Measurements from ENCODE around the gene ZKSCAN5. TPM values are rescaled to one million over a fixed set of nuclear protein-coding genes. Genes with fewer than 3 reads are reported as not detected.
A peak's percentile ranks its signal among the peaks of the same experiment; 100 is the strongest.

ZKSCAN5 gene
- total RNA-seq (1 to 10 TPM; 8.4 TPM), polyA plus RNA-seq (5.0 TPM)

DNA sequence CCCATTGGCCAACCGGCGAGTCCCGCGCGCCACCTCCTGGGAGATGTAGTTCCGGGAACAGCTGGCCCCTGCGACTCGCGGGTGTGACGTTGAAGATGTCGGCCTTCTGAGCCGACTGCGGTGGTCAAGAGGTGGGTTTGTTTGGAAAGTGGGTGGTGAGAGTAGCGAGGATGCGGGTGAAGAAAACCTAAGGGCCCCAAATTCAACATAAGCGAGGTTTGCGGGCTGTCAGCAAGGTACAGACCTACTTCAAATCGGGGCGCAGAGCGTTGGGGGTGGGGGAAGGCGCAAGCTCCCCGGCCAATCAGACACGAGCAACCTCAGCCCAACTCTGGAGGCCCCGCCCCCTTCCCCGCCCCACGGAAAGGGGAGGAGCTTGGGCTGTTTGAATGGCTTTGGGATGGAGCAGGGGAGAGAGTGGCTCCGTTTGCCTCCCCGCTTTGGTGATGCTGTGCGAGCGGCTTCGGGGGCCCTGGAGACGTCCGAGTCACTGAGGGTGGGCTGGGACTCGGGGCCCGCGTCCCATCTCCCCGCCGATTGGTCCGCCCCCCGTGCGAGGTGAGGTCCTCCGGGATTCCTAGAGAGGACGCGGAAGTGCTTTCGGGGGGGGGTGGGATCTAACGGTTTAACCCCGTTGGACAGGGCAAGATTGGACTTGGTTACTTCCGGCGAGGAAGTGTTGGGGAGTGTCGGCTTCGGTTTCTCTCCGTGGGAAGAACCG is at the start of gene ZKSCAN5:
Gene ZKSCAN5 (plus strand): TSS at position 60 of the 721 bp plus-strand sequence. CDS start 1,383 bp downstream, outside the sequence.
- Mint-ChIP-seq H3K4me3 (peak within 1 kb of the TSS; percentile 94 to 100 (median 97)), H3K36me3 (peaks cover 0 to 18% (median 0%) of the 10 kb centered on the region in 3 donors), H3K9me3 (no peaks in the 10 kb centered on the region), H3K27ac (peak within 1 kb of the TSS; percentile 92 to 100 (median 99)), H3K4me1 (peaks cover 23 to 49% (median 38%) of the 10 kb centered on the region in 3 donors), H3K27me3 (peaks cover 0 to 3% of the 10 kb centered on the region in 2 donors)
- DNase-seq = peak; percentile 95 to 98 (median 97)
- Histone ChIP-seq H3K36me3 (ENCODE audit: insufficient read depth, low read length) (no peaks in the 10 kb centered on the region), H3K27ac (ENCODE audit: low read depth, low read length) (peak within 1 kb of the TSS; percentile 75), H3K4me1 (ENCODE audit: insufficient read depth, low read length) (peaks cover 26% of the 10 kb centered on the region), H3K4me3 (ENCODE audit: low read length) (peak within 1 kb of the TSS; percentile 94), H3K9me3 (ENCODE audit: low read length) (no peaks in the 10 kb centered on the region), H3K27me3 (ENCODE audit: insufficient read depth, low read length, poor library complexity, severe bottlenecking) (no peaks in the 10 kb centered on the region)
- ChIA-PET CTCF (interaction anchor here (0.7 to 2.0 kb wide), 8 partner anchors 9 to 96 kb away, joined by 3 to 6 read pairs (median 3); partner anchors contain the start of genes ATP5MF, BUD31, PDAP1 and ZNF655), POLR2A (interaction anchor here (0.5 to 3.3 kb wide), 14 partner anchors 9 to 1081 kb away, joined by 3 to 34 read pairs (median 6); partner anchors contain the start of genes ATP5MF, BUD31, CPSF4 and FAM200A)

DNA sequence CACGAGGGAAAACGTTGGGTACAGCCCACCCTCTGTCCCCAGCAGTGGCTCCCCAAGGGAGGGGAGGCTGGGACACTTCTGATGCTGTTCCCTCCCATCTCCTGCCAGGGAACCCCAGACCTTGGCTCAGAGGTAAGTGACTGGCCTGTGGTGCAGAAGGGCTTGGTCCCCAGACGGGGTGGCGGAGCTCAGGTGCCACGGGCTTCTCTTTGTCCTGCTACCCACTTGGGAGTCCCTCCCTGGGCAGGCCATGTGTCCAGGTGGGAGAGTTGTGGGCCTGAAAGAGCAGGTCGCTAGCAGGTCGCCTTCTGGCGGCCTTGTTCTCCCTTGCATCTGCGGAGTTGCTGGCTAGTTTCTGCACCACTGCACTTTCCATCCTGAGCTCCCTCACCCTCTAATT is 48.6 kb upstream of the ZKSCAN5 start:
- Histone ChIP-seq H3K4me1 (ENCODE audit: insufficient read depth, low read length) (no peaks in the 10 kb centered on the region), H3K9me3 (ENCODE audit: low read length) (no peaks in the 10 kb centered on the region), H3K36me3 (ENCODE audit: insufficient read depth, low read length) (peaks cover 35% of the 10 kb centered on the region), H3K4me3 (ENCODE audit: low read length) (no peak overlapping the region), H3K27me3 (ENCODE audit: insufficient read depth, low read length, poor library complexity, severe bottlenecking) (no peaks in the 10 kb centered on the region), H3K27ac (ENCODE audit: low read depth, low read length) (no peak overlapping the region)
- peaks cover 0 to 90% (median 0%) of the 10 kb centered on the region in 3 donors for H3K36me3 Mint-ChIP-seq
- no peaks in the 10 kb centered on the region for H3K9me3 Mint-ChIP-seq
- CTCF ChIA-PET = no interaction called here
- POLR2A ChIA-PET = interaction anchor here (0.9 kb wide), 1 partner anchor 10 kb away, joined by 3 read pairs; no protein-coding TSS in a partner anchor
- peaks cover 11 to 22% (median 14%) of the 10 kb centered on the region in 3 donors for H3K4me1 Mint-ChIP-seq
- no peak overlapping the region for H3K4me3 Mint-ChIP-seq
- DNase-seq = no peak
- no peaks in the 10 kb centered on the region for H3K27me3 Mint-ChIP-seq
- peak overlapping the region in 1 of 8 donors; percentile 79 for H3K27ac Mint-ChIP-seq

DNA sequence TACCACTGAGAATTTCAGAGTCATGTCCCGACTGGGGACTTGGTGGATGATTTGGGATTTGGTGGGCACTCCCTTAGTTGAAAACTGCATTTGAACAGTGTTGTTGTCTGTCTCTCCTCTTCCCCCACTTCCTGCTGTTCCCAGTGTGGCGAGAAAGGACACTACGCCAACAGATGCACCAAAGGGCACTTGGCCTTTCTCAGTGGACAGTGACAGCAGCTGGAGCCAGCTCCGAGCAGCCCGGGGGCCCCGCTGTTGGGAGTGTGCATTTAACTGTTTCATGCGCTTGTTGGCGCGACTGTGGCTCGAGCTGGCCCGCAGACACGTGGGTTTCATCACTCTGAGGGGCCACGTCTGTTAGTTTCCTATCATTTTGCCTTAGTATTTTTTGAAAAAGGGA is 48.2 kb upstream of the ZKSCAN5 start:
- H3K27me3 ChIP-seq (ENCODE audit: insufficient read depth, low read length, poor library complexity, severe bottlenecking) = no peaks in the 10 kb centered on the region
- no peaks in the 10 kb centered on the region for H3K9me3 Mint-ChIP-seq
- H3K4me3 ChIP-seq (ENCODE audit: low read length) = no peak overlapping the region
- peaks cover 0 to 88% (median 0%) of the 10 kb centered on the region in 3 donors for H3K36me3 Mint-ChIP-seq
- H3K27ac Mint-ChIP-seq = peak overlapping the region in 1 of 8 donors; percentile 32
- no peaks in the 10 kb centered on the region for H3K4me1 ChIP-seq (ENCODE audit: insufficient read depth, low read length)
- H3K27ac ChIP-seq (ENCODE audit: low read depth, low read length) = no peak overlapping the region
- H3K4me3 Mint-ChIP-seq = no peak overlapping the region
- POLR2A ChIA-PET = no interaction called here
- CTCF ChIA-PET = no interaction called here
- H3K9me3 ChIP-seq (ENCODE audit: low read length) = no peaks in the 10 kb centered on the region
- no peaks in the 10 kb centered on the region for H3K27me3 Mint-ChIP-seq
- DNase-seq = no peak
- H3K4me1 Mint-ChIP-seq = peaks cover 11 to 24% (median 18%) of the 10 kb centered on the region in 3 donors
- peaks cover 35% of the 10 kb centered on the region for H3K36me3 ChIP-seq (ENCODE audit: insufficient read depth, low read length)

DNA sequence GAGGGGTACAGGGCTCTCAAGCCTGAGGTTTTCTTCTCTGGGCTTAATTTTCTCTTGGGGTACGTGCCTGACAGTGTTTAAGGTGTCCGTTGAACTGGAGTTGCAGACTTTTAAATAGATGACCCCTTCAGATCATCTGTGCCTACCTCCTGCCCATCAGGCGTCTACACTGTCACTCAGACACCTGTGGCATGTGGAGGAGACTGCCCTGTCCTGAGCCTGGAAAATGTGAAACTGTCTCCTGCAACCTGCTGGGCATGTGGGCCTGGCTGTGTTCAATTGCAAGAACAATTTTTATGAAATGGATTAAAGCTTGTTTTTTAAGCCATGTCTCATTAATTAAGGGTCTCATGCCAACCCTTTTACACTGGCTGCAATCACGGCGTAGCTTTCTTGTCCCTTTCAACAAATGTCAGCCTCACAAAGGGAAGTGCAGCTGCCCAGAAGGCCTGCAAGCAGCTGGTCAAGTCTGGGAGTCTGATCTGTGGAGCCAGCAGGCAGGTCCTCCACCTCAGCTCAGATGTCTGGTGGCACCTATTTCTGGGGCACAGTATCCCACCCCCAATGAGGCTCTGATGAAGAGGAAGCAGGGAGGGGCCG is 47.3 kb upstream of the ZKSCAN5 start:
- ChIA-PET POLR2A (no interaction called here), CTCF (interaction anchor here (0.7 kb wide), 1 partner anchor 43 kb away, joined by 3 read pairs; no protein-coding TSS in a partner anchor)
- H3K27me3 Mint-ChIP-seq = no peaks in the 10 kb centered on the region
- no peak overlapping the region for H3K4me3 Mint-ChIP-seq
- no peak for DNase-seq
- no peaks in the 10 kb centered on the region for H3K27me3 ChIP-seq (ENCODE audit: insufficient read depth, low read length, poor library complexity, severe bottlenecking)
- H3K36me3 ChIP-seq (ENCODE audit: insufficient read depth, low read length) = peaks cover 32% of the 10 kb centered on the region
- no peak overlapping the region for H3K27ac ChIP-seq (ENCODE audit: low read depth, low read length)
- H3K36me3 Mint-ChIP-seq = peaks cover 0 to 85% (median 0%) of the 10 kb centered on the region in 3 donors
- no peaks in the 10 kb centered on the region for H3K4me1 ChIP-seq (ENCODE audit: insufficient read depth, low read length)
- peak overlapping the region in 1 of 8 donors; percentile 90 for H3K27ac Mint-ChIP-seq
- no peak overlapping the region for H3K4me3 ChIP-seq (ENCODE audit: low read length)
- no peaks in the 10 kb centered on the region for H3K9me3 ChIP-seq (ENCODE audit: low read length)
- H3K4me1 Mint-ChIP-seq = peaks cover 11 to 25% (median 24%) of the 10 kb centered on the region in 3 donors
- no peaks in the 10 kb centered on the region for H3K9me3 Mint-ChIP-seq

DNA sequence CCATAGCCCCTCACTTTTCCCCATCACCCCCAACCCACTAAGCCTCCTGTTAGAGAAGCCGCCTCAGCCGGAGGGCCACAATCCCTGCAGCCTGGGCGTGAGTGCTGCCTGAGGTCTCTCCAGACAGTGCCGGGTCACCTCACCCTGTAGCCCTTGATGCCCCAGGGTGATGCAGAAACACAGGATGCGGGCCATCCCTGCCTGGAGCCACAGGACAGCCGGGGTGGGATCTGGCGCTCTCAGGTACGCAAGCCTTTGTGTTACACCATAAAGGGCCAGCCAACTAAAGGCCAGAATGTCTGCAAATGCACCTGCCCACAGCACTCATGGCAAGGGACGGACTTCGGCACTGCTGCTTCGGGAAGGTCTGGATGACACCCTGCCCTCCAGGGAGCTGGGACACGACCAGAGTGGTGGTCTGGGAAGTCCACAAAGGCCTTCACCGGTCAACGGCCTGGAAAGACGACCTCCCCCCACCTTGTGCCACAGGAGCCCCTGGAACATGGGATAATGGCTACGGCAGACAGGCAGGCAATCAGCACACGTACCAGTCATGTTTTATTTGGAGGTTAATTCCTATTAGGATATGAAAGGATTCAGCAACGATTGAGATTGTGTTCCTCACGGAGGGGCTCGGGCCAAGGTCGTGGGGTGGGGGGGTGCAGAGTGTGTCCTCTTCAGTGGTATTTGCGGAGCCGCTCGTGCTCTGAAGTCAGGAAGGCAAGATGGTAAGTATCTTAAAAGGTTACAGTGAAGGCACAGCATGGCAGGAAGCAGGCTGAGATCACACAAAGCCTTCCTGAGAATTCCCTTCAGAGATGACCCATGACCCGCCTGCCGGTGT is 46.6 kb upstream of the ZKSCAN5 start:
- no peak overlapping the region for H3K27ac Mint-ChIP-seq
- no peak for DNase-seq
- CTCF ChIA-PET = no interaction called here
- peaks cover 0 to 83% (median 0%) of the 10 kb centered on the region in 3 donors for H3K36me3 Mint-ChIP-seq
- no peak overlapping the region for H3K4me3 Mint-ChIP-seq
- Histone ChIP-seq H3K4me3 (ENCODE audit: low read length) (no peak overlapping the region), H3K27me3 (ENCODE audit: insufficient read depth, low read length, poor library complexity, severe bottlenecking) (no peaks in the 10 kb centered on the region), H3K4me1 (ENCODE audit: insufficient read depth, low read length) (peaks cover 3% of the 10 kb centered on the region), H3K9me3 (ENCODE audit: low read length) (no peaks in the 10 kb centered on the region), H3K36me3 (ENCODE audit: insufficient read depth, low read length) (peaks cover 33% of the 10 kb centered on the region), H3K27ac (ENCODE audit: low read depth, low read length) (no peak overlapping the region)
- no peaks in the 10 kb centered on the region for H3K27me3 Mint-ChIP-seq
- no peaks in the 10 kb centered on the region for H3K9me3 Mint-ChIP-seq
- POLR2A ChIA-PET = no interaction called here
- H3K4me1 Mint-ChIP-seq = peaks cover 11 to 28% (median 27%) of the 10 kb centered on the region in 3 donors

DNA sequence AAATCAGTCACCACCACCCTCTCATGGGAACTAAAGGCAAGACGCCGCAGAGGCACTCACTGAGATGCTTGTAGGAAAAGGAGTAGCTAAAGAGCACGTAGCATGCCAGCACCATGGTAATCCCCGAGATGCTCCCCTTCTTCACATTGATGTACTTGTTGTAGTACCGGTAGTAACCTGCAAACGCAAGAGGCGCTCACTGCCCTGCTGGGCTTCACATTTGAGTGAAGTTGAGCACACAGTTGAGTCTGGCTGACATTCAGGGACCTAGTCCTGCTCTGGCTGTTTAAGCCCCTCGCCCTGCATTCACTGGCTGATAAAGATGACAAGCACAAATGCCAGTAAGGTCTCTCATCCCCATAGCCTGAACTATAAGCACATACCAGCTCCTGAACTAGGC is 45.4 kb upstream of the ZKSCAN5 start:
- Histone ChIP-seq H3K4me3 (ENCODE audit: low read length) (no peak overlapping the region), H3K9me3 (ENCODE audit: low read length) (no peaks in the 10 kb centered on the region), H3K27ac (ENCODE audit: low read depth, low read length) (no peak overlapping the region), H3K27me3 (ENCODE audit: insufficient read depth, low read length, poor library complexity, severe bottlenecking) (no peaks in the 10 kb centered on the region), H3K36me3 (ENCODE audit: insufficient read depth, low read length) (peaks cover 38% of the 10 kb centered on the region), H3K4me1 (ENCODE audit: insufficient read depth, low read length) (peaks cover 9% of the 10 kb centered on the region)
- Mint-ChIP-seq H3K4me3 (no peak overlapping the region), H3K36me3 (peaks cover 0 to 77% (median 3%) of the 10 kb centered on the region in 3 donors), H3K4me1 (peaks cover 15 to 37% (median 36%) of the 10 kb centered on the region in 3 donors), H3K27ac (peak overlapping the region in 4 of 8 donors; percentile 29 to 59 (median 37)), H3K27me3 (no peaks in the 10 kb centered on the region), H3K9me3 (no peaks in the 10 kb centered on the region)
- no peak for DNase-seq
- ChIA-PET CTCF (interaction anchor here (1.5 kb wide), 1 partner anchor 15 kb away, joined by 5 read pairs; no protein-coding TSS in a partner anchor), POLR2A (no interaction called here)

DNA sequence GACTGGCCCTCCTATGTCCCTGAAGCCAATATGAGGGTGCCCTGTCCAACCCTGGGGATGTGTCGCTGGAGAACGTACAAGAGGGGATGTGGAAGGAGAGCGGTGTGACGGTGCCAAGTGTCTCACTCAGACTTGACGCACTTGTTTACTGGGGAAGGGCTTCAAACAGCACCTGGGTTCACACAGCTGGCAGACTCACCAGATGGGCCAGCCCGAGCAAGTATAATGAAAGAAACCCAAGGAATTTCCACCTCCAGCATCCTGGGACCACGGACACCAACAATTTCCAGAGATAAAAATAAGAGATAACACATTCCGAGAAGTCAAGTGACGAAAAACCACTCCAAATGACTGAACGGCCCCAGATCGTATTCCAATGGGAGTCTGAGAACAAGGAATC is 43.8 kb upstream of the ZKSCAN5 start:
- Mint-ChIP-seq H3K36me3 (peaks cover 0 to 69% (median 4%) of the 10 kb centered on the region in 3 donors), H3K4me3 (no peak overlapping the region), H3K27me3 (no peaks in the 10 kb centered on the region), H3K9me3 (no peaks in the 10 kb centered on the region), H3K4me1 (peaks cover 25 to 51% (median 49%) of the 10 kb centered on the region in 3 donors), H3K27ac (peak overlapping the region in 5 of 8 donors; percentile 19 to 80 (median 49))
- no peak overlapping the region for H3K27ac ChIP-seq (ENCODE audit: low read depth, low read length)
- peaks cover 16% of the 10 kb centered on the region for H3K4me1 ChIP-seq (ENCODE audit: insufficient read depth, low read length)
- H3K9me3 ChIP-seq (ENCODE audit: low read length) = no peaks in the 10 kb centered on the region
- no peaks in the 10 kb centered on the region for H3K27me3 ChIP-seq (ENCODE audit: insufficient read depth, low read length, poor library complexity, severe bottlenecking)
- H3K4me3 ChIP-seq (ENCODE audit: low read length) = no peak overlapping the region
- H3K36me3 ChIP-seq (ENCODE audit: insufficient read depth, low read length) = peaks cover 39% of the 10 kb centered on the region
- ChIA-PET CTCF (interaction anchor here (1.5 kb wide), 1 partner anchor 17 kb away, joined by 5 read pairs; no protein-coding TSS in a partner anchor), POLR2A (no interaction called here)
- no peak for DNase-seq

All from CD8-positive, alpha-beta memory T cell (primary cell).